Panc1 (cell line): ENCODE data around the gene NLRP11.

ENCODE experiments used
- POLR2AphosphoS5 ChIP-seq: IDR thresholded peaks from 2 replicates; pipeline ENCODE4 v1.6.1; 2012; ENCODE audit warnings: mild to moderate bottlenecking, low read depth, low read length, moderate library complexity
- TCF7L2 ChIP-seq: IDR thresholded peaks from 2 replicates; pipeline ENCODE4 v1.6.1; 2011; ENCODE audit warnings: mild to moderate bottlenecking, low read depth, low read length, inconsistent platforms
- TF ChIP-seq, protein P1 (sequence below): fragments of 450-650 bp; IDR thresholded peaks from 2 replicates; pipeline ENCODE4 v1.5.1; 2017; ENCODE audit warnings: mild to moderate bottlenecking
- TF ChIP-seq, protein P2 (sequence below), 2 experiments: IDR thresholded peaks; 2 replicates each; pipeline ENCODE4 v1.6.1; 2011 to 2012; ENCODE audit warnings: low read depth in 2 of 2, control low read depth in 1 of 2, low read length in 1 of 2, mild to moderate bottlenecking in 1 of 2, moderate library complexity in 1 of 2; ENCODE audit not compliant: insufficient read depth in 1 of 2

DNA sequence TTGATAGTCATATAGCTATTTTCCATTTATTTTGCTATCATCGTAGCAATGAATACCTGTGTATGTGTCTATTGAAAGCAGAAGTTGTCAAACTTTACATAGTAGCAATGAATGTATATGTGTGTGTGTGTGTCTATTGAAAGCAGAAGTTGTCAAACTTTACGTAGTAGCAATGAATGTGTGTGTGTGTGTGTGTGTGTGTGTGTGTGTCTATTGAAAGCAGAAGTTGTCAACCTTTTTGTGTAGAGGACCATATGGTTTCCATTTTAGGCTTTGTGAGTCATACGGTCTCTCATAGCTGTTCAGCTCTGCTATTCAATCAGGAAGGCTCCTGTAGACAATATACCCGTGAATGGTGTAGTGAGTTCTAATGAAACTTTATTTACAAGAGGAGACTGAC is 25.4 kb upstream of the NLRP11 start:
- TF ChIP-seq, protein P1, sequence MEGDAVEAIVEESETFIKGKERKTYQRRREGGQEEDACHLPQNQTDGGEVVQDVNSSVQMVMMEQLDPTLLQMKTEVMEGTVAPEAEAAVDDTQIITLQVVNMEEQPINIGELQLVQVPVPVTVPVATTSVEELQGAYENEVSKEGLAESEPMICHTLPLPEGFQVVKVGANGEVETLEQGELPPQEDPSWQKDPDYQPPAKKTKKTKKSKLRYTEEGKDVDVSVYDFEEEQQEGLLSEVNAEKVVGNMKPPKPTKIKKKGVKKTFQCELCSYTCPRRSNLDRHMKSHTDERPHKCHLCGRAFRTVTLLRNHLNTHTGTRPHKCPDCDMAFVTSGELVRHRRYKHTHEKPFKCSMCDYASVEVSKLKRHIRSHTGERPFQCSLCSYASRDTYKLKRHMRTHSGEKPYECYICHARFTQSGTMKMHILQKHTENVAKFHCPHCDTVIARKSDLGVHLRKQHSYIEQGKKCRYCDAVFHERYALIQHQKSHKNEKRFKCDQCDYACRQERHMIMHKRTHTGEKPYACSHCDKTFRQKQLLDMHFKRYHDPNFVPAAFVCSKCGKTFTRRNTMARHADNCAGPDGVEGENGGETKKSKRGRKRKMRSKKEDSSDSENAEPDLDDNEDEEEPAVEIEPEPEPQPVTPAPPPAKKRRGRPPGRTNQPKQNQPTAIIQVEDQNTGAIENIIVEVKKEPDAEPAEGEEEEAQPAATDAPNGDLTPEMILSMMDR: no peak
- TF ChIP-seq, protein P2, sequence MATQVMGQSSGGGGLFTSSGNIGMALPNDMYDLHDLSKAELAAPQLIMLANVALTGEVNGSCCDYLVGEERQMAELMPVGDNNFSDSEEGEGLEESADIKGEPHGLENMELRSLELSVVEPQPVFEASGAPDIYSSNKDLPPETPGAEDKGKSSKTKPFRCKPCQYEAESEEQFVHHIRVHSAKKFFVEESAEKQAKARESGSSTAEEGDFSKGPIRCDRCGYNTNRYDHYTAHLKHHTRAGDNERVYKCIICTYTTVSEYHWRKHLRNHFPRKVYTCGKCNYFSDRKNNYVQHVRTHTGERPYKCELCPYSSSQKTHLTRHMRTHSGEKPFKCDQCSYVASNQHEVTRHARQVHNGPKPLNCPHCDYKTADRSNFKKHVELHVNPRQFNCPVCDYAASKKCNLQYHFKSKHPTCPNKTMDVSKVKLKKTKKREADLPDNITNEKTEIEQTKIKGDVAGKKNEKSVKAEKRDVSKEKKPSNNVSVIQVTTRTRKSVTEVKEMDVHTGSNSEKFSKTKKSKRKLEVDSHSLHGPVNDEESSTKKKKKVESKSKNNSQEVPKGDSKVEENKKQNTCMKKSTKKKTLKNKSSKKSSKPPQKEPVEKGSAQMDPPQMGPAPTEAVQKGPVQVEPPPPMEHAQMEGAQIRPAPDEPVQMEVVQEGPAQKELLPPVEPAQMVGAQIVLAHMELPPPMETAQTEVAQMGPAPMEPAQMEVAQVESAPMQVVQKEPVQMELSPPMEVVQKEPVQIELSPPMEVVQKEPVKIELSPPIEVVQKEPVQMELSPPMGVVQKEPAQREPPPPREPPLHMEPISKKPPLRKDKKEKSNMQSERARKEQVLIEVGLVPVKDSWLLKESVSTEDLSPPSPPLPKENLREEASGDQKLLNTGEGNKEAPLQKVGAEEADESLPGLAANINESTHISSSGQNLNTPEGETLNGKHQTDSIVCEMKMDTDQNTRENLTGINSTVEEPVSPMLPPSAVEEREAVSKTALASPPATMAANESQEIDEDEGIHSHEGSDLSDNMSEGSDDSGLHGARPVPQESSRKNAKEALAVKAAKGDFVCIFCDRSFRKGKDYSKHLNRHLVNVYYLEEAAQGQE (IDR thresholded peaks at IDR 0.05; ENCODE audit: insufficient read depth in 1 of 2, low read depth in 2 of 2, low read length in 1 of 2): no peak
- TF ChIP-seq POLR2AphosphoS5 (no peak), TCF7L2 (no peak)
